Measurements from ENCODE around the gene TBX10. TPM values are rescaled to one million over a fixed set of nuclear protein-coding genes. Genes with fewer than 3 reads are reported as not detected.

Gene TBX10
- polyA plus RNA-seq, 1 donor from 2014 or later: not detected

- no peak overlapping the region for H3K4me3 ChIP-seq (ENCODE audit: low read length)
- H3K9me2 ChIP-seq (ENCODE audit: insufficient read depth, low read length): no peaks in the 10 kb centered on the region
- no peaks in the 10 kb centered on the region for H3F3A ChIP-seq (ENCODE audit: insufficient read depth, low read length, poor library complexity, severe bottlenecking)
- H3K27me3 ChIP-seq (ENCODE audit: insufficient read depth, low read depth, low read length): no peaks in the 10 kb centered on the region
- TF ChIP-seq POLR2AphosphoS5 (IDR thresholded peaks at IDR 0.05): no peak
- TF ChIP-seq MXI1 (conservative IDR thresholded peaks at IDR 0.05; ENCODE audit: poor library complexity, severe bottlenecking): no peak
- TF ChIP-seq EP300 (conservative IDR thresholded peaks at IDR 0.05; ENCODE audit: poor library complexity, severe bottlenecking): no peak
- TF ChIP-seq CTCF (IDR thresholded peaks at IDR 0.05; ENCODE audit: poor library complexity, severe bottlenecking): no peak
- TF ChIP-seq REST (IDR thresholded peaks at IDR 0.05; ENCODE audit: borderline replicate concordance): no peak
- no peak for TF ChIP-seq RAD21 (conservative IDR thresholded peaks at IDR 0.05)
- no peak for TF ChIP-seq EZH2 (IDR thresholded peaks at IDR 0.05; ENCODE audit: borderline replicate concordance, insufficient read depth, low read length, poor library complexity, severe bottlenecking)
- TF ChIP-seq SMC3 (conservative IDR thresholded peaks at IDR 0.05; ENCODE audit: poor library complexity): no peak
- TF ChIP-seq TAF1 (IDR thresholded peaks at IDR 0.05; ENCODE audit: low read depth): no peak
- H3K36me3 ChIP-seq (ENCODE audit: insufficient read depth, low read length): no peaks in the 10 kb centered on the region
- no peak overlapping the region for H3K27ac ChIP-seq (ENCODE audit: low read length)
- H3K9me3 ChIP-seq (ENCODE audit: low read length): no peaks in the 10 kb centered on the region
- H3K9ac ChIP-seq (ENCODE audit: low read length): no peak overlapping the region
- H4K20me1 ChIP-seq (ENCODE audit: insufficient read depth): no peaks in the 10 kb centered on the region
- no peak overlapping the region for H3K4me2 ChIP-seq (ENCODE audit: low read length)
- no peak overlapping the region for H2AFZ ChIP-seq (ENCODE audit: low read depth, low read length)
- no peaks in the 10 kb centered on the region for H3K79me2 ChIP-seq (replicated peaks; ENCODE audit: insufficient read depth, low read length)
Observed at GRCh38 chr11:67654225-67654624, 14.7 kb upstream of the TBX10 start.

- H3K9me3 ChIP-seq (ENCODE audit: low read length): no peaks in the 10 kb centered on the region
- H3K27ac ChIP-seq (ENCODE audit: low read length): no peak overlapping the region
- no peak overlapping the region for H3K4me3 ChIP-seq (ENCODE audit: low read length)
- H3K36me3 ChIP-seq (ENCODE audit: insufficient read depth, low read length): no peaks in the 10 kb centered on the region
- no peaks in the 10 kb centered on the region for H3K79me2 ChIP-seq (replicated peaks; ENCODE audit: insufficient read depth, low read length)
- no peaks in the 10 kb centered on the region for H3K27me3 ChIP-seq (ENCODE audit: insufficient read depth, low read depth, low read length)
- H3K9me2 ChIP-seq (ENCODE audit: insufficient read depth, low read length): no peaks in the 10 kb centered on the region
- H2AFZ ChIP-seq (ENCODE audit: low read depth, low read length): no peak overlapping the region
- H4K20me1 ChIP-seq (ENCODE audit: insufficient read depth): no peaks in the 10 kb centered on the region
- no peak overlapping the region for H3K4me2 ChIP-seq (ENCODE audit: low read length)
- H3F3A ChIP-seq (ENCODE audit: insufficient read depth, low read length, poor library complexity, severe bottlenecking): no peaks in the 10 kb centered on the region
- no peak overlapping the region for H3K9ac ChIP-seq (ENCODE audit: low read length)
- no peak for TF ChIP-seq EP300 (conservative IDR thresholded peaks at IDR 0.05; ENCODE audit: poor library complexity, severe bottlenecking)
- no peak for TF ChIP-seq EZH2 (IDR thresholded peaks at IDR 0.05; ENCODE audit: borderline replicate concordance, insufficient read depth, low read length, poor library complexity, severe bottlenecking)
- TF ChIP-seq TAF1 (IDR thresholded peaks at IDR 0.05; ENCODE audit: low read depth): no peak
- TF ChIP-seq POLR2AphosphoS5 (IDR thresholded peaks at IDR 0.05): no peak
- TF ChIP-seq CTCF (IDR thresholded peaks at IDR 0.05; ENCODE audit: poor library complexity, severe bottlenecking): no peak
- no peak for TF ChIP-seq REST (IDR thresholded peaks at IDR 0.05; ENCODE audit: borderline replicate concordance)
- no peak for TF ChIP-seq SMC3 (conservative IDR thresholded peaks at IDR 0.05; ENCODE audit: poor library complexity)
- TF ChIP-seq RAD21 (conservative IDR thresholded peaks at IDR 0.05): no peak
- TF ChIP-seq MXI1 (conservative IDR thresholded peaks at IDR 0.05; ENCODE audit: poor library complexity, severe bottlenecking): no peak
Observed at GRCh38 chr11:67652965-67653845, 13.6 kb upstream of the TBX10 start.

Data from neural cell (in vitro differentiated cells).